Endothelial cell of umbilical vein (primary cell): ENCODE measurements around the gene OSBP2. TPM values are rescaled to one million over a fixed set of nuclear protein-coding genes. Genes with fewer than 3 reads are reported as not detected.

Experiments
- BruUV-seq: library from RNA; stranded (reverse); fragments of 400-500 nt; replicated peaks from 2 replicates; lab custom pipeline; 2021; lab: Mats Ljungman, UMichigan
- CTCF ChIA-PET: fragments of 300-600, 350-600 bp; sonication (Branson Sonifier 250); formaldehyde crosslinking; loops from one replicate; lab custom pipeline; 2021; ENCODE audit warnings: antibody characterized with exemption, inconsistent platforms; lab: Charles Lee
- POLR2A ChIA-PET: fragments of 300-600, 350-600 bp; sonication (Branson Sonifier 250); formaldehyde crosslinking; loops from one replicate; lab custom pipeline; 2021; ENCODE audit warnings: antibody characterized with exemption, inconsistent platforms; lab: Charles Lee
- DNase-seq: peaks from one replicate; pipeline ENCODE4 v3.0.0-alpha.2; 2011; ENCODE audit warnings: low read depth, low spot score
- FAIRE-seq: peaks from 2 replicates; lab custom pipeline; 2011; peaks lifted over from hg19 to GRCh38; lab: Jason Lieb, UNC
- H2AFZ ChIP-seq: 2 replicates; pipeline ENCODE4 v1.6.0; 2012; ENCODE audit warnings: low read depth, low read length, control low read depth, inconsistent platforms
- H3K27ac ChIP-seq: 2 replicates; pipeline ENCODE4 v1.5.1; 2011; ENCODE audit warnings: low read depth, mild to moderate bottlenecking, control low read depth, low read length, moderate library complexity; ENCODE audit not compliant: insufficient read depth
- H3K27me3 ChIP-seq, 2 experiments: 2 replicates each; pipeline versions ENCODE4 v1.6.0 to v1.6.1; 2011; ENCODE audit warnings: low read length in 2 of 2, mixed read lengths in 1 of 2; ENCODE audit not compliant: control insufficient read depth in 2 of 2, insufficient read depth in 2 of 2
- H3K36me3 ChIP-seq, 2 experiments: 2 replicates in 1 of 2; 3 replicates in 1 of 2; pipeline ENCODE4 v1.5.1; 2011; ENCODE audit warnings: low read length in 2 of 2, mild to moderate bottlenecking in 1 of 2, moderate library complexity in 1 of 2; ENCODE audit not compliant: control insufficient read depth in 2 of 2, insufficient read depth in 2 of 2; ENCODE audit errors: extremely low read depth in 1 of 2
- H3K4me1 ChIP-seq: 3 replicates; pipeline ENCODE4 v1.5.1; 2011; ENCODE audit warnings: mild to moderate bottlenecking, low read length; ENCODE audit not compliant: control insufficient read depth, insufficient read depth; ENCODE audit errors: extremely low read depth
- H3K4me2 ChIP-seq: 2 replicates; pipeline ENCODE4 v1.6.1; 2011; ENCODE audit warnings: low read length, control low read depth, mixed read lengths; ENCODE audit not compliant: insufficient read depth
- H3K4me3 ChIP-seq, 3 experiments: fragments of 200-600 bp in 1 of 3; sonication (generic), shearing (Covaris generic) in 1 of 3; replicated peaks in 1 of 3; 2 replicates each; pipeline ENCODE4 v1.5.1; 2011 to 2016; ENCODE audit warnings: control low read depth in 3 of 3, low read length in 3 of 3, mild to moderate bottlenecking in 2 of 3, inconsistent platforms in 1 of 3, low read depth in 1 of 3, moderate library complexity in 1 of 3; ENCODE audit not compliant: insufficient read depth in 1 of 3
- H3K79me2 ChIP-seq: 2 replicates; pipeline ENCODE4 v1.6.0; 2012; ENCODE audit warnings: low read length, inconsistent platforms; ENCODE audit not compliant: control insufficient read depth, insufficient read depth
- H3K9ac ChIP-seq: replicated peaks from 2 replicates; pipeline ENCODE3; 2011; ENCODE audit warnings: low read length, control low read depth; ENCODE audit not compliant: insufficient read depth; ENCODE audit errors: extremely low read depth
- H3K9me1 ChIP-seq: replicated peaks from 3 replicates; pipeline ENCODE4 v1.6.0; 2011; ENCODE audit warnings: mild to moderate bottlenecking, low read length; ENCODE audit not compliant: control insufficient read depth, insufficient read depth; ENCODE audit errors: extremely low read depth
- H3K9me3 ChIP-seq: replicated peaks from 2 replicates; pipeline ENCODE4 v1.5.1; 2012; ENCODE audit warnings: low read length, inconsistent platforms; ENCODE audit not compliant: control insufficient read depth, insufficient read depth
- H4K20me1 ChIP-seq: replicated peaks from 2 replicates; pipeline ENCODE3; 2011; ENCODE audit warnings: mild to moderate bottlenecking, low read length; ENCODE audit not compliant: control insufficient read depth, insufficient read depth; ENCODE audit errors: extremely low read depth
- CTCF ChIP-seq, 2 donors: IDR thresholded peaks; 1 replicate in 1 of 2; 2 replicates in 1 of 2; pipeline ENCODE4 v1.5.1; 2011; ENCODE audit warnings: low read length in 2 of 2, mild to moderate bottlenecking in 2 of 2, moderate library complexity in 2 of 2, control low read depth in 1 of 2, inconsistent platforms in 1 of 2, low read depth in 1 of 2; ENCODE audit not compliant: insufficient read depth in 1 of 2; ENCODE audit errors: extremely low read depth in 1 of 2
- EZH2 ChIP-seq: IDR thresholded peaks from 2 replicates; pipeline ENCODE4 v1.6.1; 2012; ENCODE audit warnings: borderline replicate concordance, low read depth, mild to moderate bottlenecking, moderate library complexity, low read length, inconsistent platforms; ENCODE audit not compliant: severe bottlenecking
- FOS ChIP-seq: IDR thresholded peaks from 2 replicates; pipeline ENCODE4 v1.6.1; 2011; ENCODE audit warnings: mild to moderate bottlenecking, low read length, moderate library complexity, borderline replicate concordance; ENCODE audit not compliant: insufficient read depth
- GATA2 ChIP-seq: IDR thresholded peaks from 2 replicates; pipeline ENCODE4 v1.7.0; 2011; ENCODE audit warnings: low read depth, mild to moderate bottlenecking, moderate library complexity, mixed read lengths, low read length; ENCODE audit not compliant: insufficient read length, insufficient read depth
- JUN ChIP-seq: IDR thresholded peaks from 2 replicates; pipeline ENCODE4 v1.6.1; 2011; ENCODE audit warnings: borderline replicate concordance, low read depth; ENCODE audit not compliant: insufficient read length, insufficient read depth
- MAX ChIP-seq: IDR thresholded peaks from 2 replicates; pipeline ENCODE4 v1.6.1; 2011; ENCODE audit not compliant: insufficient read depth, insufficient read length
- MYC ChIP-seq: IDR thresholded peaks from one replicate; pipeline ENCODE4 v1.6.1; 2011; ENCODE audit warnings: mild to moderate bottlenecking, low read depth, low read length
- POLR2A ChIP-seq: IDR thresholded peaks from 2 replicates; pipeline ENCODE4 v1.6.1; 2012; ENCODE audit warnings: low read depth, mild to moderate bottlenecking, control low read depth, low read length
- POLR2AphosphoS5 ChIP-seq: IDR thresholded peaks from 2 replicates; pipeline ENCODE4 v1.6.1; 2012; ENCODE audit warnings: low read depth, mild to moderate bottlenecking, control low read depth, low read length, moderate library complexity; ENCODE audit not compliant: insufficient read depth
- dilution Hi-C: fragments of 300-500 bp; cut with MboI; formaldehyde crosslinking; loops from one replicate; pipeline ENCODE4 v1.15.0; 2019; ENCODE audit warnings: low sequenced_read_pairs; ENCODE audit not compliant: extremely low pct_ligation_motif_present
- intact Hi-C: fragments of 100-400 bp; cut with micrococcal nuclease; formaldehyde crosslinking; loops from one replicate; pipeline ENCODE4 v1.10.0; 2022
- polyA plus RNA-seq, 4 experiments: library from polyadenylated mRNA; depleted of rRNA in 3 of 4; stranded (reverse) in 3 of 4; unstranded in 1 of 4; fragments of >200 nt; gene quantifications; 2 replicates each; pipeline versions ENCODE4 v1.2.1 to v1.2.3, GENCODE V29; 2011 to 2012; ENCODE audit warnings: missing spikeins in 1 of 4
- total RNA-seq: library from RNA; stranded (reverse); gene quantifications from 2 replicates; pipeline ENCODE4 v1.2.3, GENCODE V29; 2021

The OSBP2 gene
- total and polyA plus RNA-seq, 2 donors (not counting 3 experiments of a cell fraction or from before 2014, with no cell fraction given) = 4.1 to 7.5 TPM

- Histone ChIP-seq H3K4me3 (no peak overlapping the region), H3K27me3 (no peaks in the 10 kb centered on the region), H3K4me1 (peaks cover 11% of the 10 kb centered on the region), H3K27ac (peak overlapping the region; percentile 51), H3K36me3 (peaks cover 0 to 3% of the 10 kb centered on the region in 2 experiments), H2AFZ (peak overlapping the region; percentile 30), H3K9ac (no peak overlapping the region), H3K9me3 (no peaks in the 10 kb centered on the region), H4K20me1 (no peaks in the 10 kb centered on the region), H3K9me1 (no peaks in the 10 kb centered on the region), H3K4me2 (no peak overlapping the region), H3K79me2 (peaks cover 3% of the 10 kb centered on the region)
- intact Hi-C loops (loop anchor here (1.0 kb wide), 2 partner anchors 14 to 18 kb away; partner anchors contain the start of genes DUSP18 and SLC35E4), dilution Hi-C loops (no loop called here)
- TF ChIP-seq POLR2AphosphoS5 = peak; percentile 53
- peak; percentile 46 for TF ChIP-seq JUN
- TF ChIP-seq FOS = peak; percentile 98
- TF ChIP-seq MAX = no peak
- no peak for TF ChIP-seq CTCF (IDR thresholded peaks at IDR 0.05; ENCODE audit: extremely low read depth in 1 of 2, insufficient read depth in 1 of 2, low read depth in 1 of 2, low read length in 2 of 2)
- TF ChIP-seq EZH2 = no peak
- TF ChIP-seq POLR2A = no peak
- no peak for TF ChIP-seq GATA2
- no peak for TF ChIP-seq MYC
- peak; percentile 96 for FAIRE-seq
- ChIA-PET POLR2A (interaction anchor here (0.6 to 1.5 kb wide), 2 partner anchors 9 to 14 kb away, joined by 6 to 7 read pairs; partner anchors contain the start of gene SLC35E4), CTCF (interaction anchor here (2.9 to 5.1 kb wide), 3 partner anchors 14 to 105 kb away, joined by 9 to 32 read pairs (median 24); partner anchors contain the start of genes DUSP18 and SLC35E4)
- DNase-seq = peak; percentile 66
- BruUV-seq = no TSS peak
Measured at GRCh38 chr22:30649430-30650007, 45.2 kb upstream of the OSBP2 start.
